CD4-positive, alpha-beta T cell treated with Interleukin-6 at 100 ng/mL for 8 hours (primary cell): ENCODE measurements around the gene OLA1.

Experiments
- DNase-seq: peaks from one replicate; pipeline ENCODE4 v3.0.0-alpha.2; 2020; ENCODE audit warnings: mixed read lengths, low spot score

The OLA1 gene

DNA sequence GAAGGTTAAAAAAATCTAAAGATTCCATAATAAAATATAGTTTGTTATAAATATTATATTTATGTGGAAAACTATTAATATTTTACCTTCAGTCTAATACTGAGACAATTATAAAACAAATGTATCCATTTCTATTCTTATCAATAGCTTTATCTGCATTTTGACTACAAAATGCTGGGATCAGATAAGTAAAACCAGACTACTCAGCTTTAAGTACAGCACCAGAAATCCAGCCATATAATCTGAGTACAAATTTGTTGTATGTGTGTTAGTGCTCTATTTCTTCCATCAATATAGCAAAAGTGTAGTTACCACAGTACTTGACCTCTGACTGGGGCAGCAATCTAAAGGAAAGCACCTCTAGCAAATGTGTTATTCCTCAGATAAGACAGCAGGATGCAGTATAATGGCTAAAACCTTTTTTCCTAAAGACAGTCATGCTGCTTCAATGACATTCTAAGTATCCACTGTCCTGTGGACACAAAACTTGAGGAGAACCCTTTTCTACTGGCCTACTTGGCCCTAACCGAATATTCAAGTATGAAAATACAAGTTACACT, 68.1 kb downstream of the OLA1 start:
- DNase-seq = no peak

DNA sequence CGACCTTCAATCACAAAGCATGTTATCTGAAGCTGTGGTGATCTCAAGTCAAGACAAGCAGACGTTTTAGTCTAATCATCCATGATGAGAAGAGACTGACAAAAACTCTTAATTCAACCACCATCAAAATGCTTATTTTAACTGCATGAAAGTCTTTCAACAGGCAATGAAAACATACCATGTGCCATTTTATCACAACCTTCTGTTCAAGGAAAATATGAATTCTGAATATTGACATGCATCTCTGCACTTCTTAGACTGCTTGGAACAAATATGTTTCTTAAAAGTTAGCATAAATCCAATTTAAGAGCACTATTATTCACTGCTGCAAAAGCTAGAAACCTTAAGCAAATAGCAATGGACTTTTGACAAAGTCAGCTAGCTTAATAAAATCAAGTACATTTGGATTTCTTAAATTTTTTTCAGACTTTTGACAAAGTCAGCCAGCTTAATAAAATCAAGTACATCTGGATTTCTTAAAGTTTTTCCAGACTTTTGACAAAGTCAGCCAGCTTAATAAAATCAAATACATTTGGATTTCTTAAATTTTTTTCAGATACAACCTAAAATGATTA, 70.9 kb downstream of the OLA1 start:
- DNase-seq = no peak

DNA sequence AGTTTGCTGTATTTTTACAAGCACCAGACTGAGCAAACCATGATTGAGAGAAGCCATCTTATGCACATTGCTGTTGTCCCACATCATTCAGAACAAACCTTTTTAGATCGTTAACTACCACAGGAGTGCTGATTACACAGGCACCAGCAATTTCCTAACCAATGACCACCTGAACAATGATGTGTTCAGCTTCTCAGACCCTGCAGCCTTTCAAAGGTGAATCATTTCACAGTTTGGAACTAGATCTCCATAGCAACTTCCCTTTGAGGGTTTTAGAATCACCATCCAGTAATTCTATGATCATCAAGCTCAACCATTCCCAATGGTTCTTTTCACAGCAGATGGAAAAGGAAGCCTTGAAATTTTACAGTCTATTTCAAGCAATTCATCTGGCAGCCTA, 71.4 kb downstream of the OLA1 start:
- no peak for DNase-seq

DNA sequence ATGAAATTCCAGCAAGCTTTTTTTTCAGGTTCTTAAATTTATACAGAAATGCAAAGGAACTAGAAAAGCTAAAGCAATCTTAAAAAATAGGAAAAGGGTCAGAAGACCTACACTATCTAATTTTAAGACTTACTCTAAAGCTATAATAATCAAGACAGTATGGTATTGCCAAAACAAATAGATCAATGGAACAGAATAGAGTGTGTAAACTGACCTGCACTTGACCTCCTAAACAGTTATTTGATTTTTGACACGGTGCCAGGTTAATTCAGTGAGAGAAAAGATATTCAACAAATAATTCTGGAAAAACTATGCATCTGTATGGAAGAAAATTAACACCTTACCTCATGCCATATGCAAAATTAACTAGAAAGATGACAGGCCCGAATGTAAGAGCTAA, 73.6 kb downstream of the OLA1 start:
- no peak for DNase-seq

DNA sequence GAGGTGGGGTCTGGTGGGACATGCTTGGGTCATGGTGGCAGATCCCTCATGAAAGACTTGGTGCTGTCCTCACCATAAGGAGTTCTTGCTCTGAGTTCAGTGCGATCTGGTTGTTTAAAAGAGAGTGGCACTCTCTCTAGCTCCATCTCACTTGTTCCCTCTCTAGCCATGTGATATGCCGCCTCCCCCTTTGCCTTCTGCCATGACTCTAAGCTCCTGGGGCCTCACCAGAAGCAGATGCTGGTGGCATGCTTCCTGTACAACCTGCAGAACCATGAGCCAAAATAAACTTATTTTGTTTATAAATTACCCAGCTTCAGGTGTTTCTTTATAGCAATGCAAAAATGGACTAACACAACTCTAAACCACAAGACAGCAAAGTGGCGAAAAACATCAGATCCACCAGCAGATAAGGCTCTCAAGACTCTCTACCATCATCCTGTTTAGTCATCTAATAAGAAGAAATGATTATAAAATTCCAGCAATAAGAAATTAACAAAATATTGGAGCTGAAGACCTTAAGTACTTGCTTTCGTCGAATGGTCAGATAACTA, 75.5 kb downstream of the OLA1 start:
- DNase-seq = no peak

DNA sequence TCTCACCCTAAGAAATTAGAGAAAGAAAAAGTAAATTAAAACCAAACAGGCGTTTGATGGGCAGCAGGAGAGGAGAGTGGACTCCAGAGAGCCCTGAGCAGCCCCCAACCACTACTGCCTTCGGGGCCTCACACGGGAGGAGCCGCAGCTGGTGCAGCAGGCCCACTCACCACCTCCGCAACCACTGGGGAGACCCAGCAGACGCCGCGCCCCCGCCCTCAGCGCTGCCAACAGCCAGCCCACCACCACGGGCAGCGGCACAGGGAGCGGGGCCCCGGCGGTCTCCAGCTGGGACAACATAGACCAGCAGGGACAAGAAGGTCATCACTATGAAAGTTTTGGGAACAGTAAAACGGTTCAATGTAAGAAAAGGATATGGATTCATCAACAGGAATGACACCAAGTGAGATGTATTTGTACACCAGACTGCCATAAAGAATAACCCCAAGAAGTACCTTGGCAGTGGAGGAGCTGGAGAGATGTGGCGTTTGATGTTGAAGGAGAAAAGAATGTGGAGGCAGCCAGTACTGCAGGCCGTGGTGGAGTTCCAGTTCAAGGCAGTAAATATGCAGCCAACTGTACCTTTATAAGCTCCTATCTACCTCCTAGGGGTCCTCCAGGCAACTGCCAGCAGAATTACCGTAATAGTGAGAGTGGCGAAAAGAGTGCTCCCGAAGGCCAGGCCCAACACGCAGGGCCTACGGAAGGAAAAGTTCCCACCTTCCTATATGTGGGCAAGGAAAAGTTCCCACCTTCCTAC, 76.5 kb downstream of the OLA1 start:
- no peak for DNase-seq

DNA sequence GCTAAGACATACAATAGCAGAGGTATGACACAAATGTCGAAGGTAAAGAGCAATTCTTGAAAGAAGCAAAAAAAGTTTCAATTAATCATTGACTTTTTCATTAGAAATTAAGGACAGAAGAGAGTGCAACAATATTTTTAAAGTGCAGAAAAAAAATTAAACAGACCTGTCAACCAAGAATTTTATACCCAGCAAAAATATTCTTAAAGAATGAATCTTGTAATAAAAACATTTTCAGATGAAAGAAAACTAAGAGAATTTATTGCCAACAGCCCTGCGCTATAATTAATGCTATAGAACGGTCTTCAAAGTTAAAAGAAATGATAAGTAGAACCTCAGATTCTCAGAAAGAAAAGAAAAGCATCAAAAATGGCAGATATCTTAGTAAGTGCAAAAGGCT, 79.0 kb downstream of the OLA1 start:
- DNase-seq = no peak

DNA sequence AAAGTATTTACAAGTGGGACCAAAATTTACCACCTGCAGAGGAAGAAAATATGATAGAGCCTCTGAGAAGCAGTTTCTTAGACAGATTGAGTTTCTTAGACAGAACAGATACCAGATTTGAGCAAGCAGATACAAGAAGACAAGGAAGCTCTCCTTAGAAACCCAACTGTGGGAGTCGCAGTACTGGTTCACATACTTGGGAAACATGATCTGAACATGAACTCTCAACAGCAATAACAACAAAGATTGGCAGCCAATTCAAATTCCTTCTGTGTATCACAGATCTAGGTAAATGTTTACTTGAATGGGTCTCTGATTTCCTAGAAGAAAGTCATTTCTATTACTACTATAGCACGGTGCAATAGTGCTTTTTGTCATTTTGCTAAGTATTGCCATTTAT, 82.1 kb downstream of the OLA1 start:
- no peak for DNase-seq

DNA sequence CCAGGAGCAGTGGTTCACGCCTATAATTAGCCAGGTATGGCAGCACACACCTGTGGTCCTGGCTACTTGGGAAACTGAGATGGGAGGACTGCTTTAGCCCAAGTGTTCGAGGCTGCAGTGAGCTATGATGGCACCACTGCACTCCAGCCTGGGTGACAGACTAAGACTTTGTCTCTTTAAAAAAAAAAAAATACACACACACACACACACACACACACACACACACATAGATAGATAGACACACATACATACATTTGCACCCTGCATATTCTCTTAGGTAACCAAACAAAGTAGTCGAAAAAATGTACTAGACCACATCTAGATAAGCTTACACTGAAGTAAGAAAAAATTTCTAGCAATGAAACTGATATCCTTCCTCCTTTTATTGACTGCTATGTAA, 86.8 kb downstream of the OLA1 start:
- no peak for DNase-seq

DNA sequence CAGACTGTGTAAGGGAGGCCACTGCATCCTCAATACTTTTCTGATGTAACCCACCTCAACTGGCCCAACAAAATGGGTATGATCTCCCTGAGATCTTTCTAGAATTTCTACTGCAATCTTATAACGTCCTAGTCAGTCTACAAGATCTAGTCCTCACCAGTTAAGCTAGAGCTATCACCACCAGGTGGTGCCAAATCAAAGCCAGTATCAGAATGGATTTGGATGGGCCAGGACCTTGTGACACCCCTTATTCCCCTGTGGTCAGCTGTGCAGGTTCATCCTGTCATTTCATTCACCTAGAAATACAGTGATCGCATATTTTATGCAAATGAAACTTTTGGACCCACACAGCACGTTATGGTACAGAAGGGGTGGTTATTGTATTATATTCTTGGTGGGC, 90.3 kb downstream of the OLA1 start:
- peak; percentile 2 for DNase-seq

DNA sequence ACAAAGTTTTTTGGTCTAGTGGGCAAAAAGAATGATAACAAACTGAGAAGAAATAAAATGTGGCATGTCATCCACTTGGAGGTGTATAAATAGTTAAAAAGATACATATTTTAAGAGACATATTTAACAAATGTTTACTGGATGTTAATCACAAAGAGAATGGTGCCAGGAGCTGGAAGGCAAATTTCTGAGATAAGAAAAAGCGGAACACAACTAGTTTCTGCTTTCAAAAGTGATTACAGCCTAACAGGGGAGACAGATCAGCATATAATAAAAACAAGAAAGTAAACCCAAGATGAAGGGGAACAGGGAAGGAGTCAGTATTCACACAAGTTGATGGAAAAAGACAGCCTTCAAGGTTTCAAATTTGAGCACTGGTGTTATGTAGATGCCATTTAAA, 91.3 kb downstream of the OLA1 start:
- no peak for DNase-seq

DNA sequence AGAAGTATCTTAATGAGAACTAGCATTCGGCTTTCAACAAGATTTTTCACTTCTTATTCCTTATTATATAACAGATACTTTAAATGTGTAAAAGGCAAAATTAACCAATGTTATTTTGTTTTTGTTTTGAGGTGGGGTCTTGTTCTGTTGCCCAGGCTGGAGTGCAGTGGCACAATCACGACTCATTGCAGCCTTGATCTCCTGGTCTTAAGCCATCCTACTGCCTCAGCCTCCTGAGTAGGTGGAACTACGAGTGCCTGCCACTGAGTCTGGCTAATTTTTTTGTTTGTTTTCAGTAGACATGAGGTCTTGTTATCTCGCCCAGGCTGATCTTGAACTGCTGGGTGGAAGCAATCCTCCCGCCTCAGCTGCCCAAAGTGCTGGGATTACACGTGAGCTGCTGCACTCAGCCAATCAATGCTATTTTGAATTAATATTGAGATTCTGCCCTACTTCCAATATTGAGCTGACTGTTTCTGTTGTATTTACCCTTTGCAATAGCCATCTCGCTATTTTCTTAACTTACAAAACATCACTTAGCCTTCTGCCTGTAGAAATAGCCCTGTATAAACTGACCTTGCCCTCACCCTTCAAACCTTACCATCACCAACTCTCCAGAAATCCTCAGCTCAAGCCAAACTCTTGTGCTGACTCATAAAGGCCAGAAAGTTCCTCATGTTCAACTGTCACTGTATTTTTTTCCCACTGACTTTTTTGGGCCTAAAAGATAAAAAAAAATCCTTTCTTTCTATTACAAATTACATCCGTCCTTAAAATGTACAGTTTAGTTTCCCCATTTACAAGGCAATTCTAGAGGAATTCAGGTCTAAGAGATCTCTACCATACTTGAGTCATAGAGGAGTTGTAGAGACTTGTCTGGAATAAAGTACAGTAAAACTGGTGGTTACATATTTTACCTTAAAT, 94.3 kb downstream of the OLA1 start:
- DNase-seq = no peak

DNA sequence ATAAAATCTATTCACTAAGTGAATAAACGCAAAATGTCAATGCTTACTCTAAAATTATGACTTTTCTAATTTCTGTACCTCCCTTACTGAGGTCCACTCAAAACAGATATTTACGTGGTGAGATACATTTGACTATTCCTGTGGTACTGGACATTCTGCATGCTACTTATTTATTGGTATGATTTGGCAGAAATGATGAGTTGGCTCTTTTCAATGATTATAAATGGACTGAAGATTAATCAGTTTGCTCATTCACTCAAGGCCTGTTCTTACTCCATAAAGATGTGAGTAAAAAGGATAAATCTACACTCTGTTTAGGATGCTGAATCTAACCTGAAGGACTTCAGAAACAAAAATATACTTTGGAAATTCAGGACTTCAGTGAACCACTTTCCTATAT, 98.8 kb downstream of the OLA1 start:
- no peak for DNase-seq

DNA sequence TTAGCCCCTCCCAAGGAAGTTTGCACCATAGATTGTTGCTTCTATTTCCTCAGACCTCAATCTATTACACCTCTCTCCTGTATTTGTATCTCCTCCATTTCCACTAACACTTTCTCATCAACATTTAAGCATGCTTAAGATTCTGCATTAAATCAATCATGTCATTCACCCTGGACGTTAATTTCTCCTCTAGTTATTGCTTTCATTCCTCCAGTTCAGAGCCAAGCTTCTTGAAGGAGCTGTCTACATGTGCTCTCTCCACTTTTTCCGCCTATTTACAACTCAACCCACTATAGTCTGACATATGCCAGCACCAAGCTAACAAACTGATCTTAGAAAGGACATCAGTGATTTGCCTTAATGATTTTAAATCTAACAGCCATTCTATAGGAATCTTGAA, 99.5 kb downstream of the OLA1 start:
- DNase-seq = no peak

DNA sequence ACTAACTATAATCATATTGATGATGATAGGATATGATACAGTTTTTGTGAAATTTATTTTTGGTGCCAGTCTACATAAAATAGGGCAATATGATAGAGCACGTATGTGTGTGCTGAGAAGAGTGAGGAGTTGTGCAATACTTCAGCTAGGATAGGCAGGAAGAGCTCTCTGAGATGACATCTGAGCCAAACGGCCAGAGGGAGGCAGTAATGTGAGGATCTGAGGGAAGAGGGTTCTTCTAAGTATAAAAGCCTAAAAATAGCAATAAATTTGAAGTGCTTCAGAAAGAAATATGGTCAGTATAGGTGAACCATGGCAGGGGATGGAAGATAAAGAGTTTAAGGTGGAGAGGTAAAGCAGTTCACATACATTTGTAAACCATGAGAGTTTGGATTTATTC, 102.5 kb downstream of the OLA1 start:
- no peak for DNase-seq

DNA sequence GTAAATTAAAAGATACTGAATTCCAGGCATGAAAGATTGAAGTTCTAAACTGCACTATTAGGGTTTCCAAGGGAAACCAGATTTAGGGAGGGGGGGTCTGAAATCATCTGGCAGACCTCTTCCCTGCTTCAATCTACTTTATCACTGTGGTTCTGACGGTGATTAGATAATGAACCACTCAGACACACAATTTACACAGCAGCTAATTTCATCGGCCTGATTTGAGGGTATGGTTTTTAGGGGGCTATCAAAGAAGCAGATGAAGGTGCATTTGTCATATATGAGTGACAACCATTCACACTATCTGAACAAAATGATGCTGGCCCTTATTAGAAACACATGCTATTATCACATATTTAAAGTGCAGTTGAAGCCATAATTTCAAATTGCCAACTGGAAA, 106.0 kb downstream of the OLA1 start:
- no peak for DNase-seq

DNA sequence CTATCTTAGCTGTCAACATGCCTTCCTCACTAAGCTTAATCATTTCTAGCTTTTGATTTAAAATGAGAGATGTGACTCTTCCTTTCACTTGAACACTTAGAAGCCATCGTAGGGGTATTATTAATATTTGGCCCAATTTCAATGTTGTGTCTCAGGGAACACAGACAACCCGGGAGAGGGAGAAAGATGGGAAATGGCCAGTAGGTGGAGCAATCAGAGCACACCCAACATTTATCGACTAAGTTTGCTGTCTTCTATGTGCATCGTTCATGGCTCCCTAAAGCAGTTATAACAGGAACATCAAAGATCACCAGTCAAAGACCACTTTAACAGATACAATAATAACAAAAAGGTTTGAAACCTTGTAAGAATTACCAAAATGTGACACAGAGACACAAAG, 110.2 kb downstream of the OLA1 start:
- no peak for DNase-seq

DNA sequence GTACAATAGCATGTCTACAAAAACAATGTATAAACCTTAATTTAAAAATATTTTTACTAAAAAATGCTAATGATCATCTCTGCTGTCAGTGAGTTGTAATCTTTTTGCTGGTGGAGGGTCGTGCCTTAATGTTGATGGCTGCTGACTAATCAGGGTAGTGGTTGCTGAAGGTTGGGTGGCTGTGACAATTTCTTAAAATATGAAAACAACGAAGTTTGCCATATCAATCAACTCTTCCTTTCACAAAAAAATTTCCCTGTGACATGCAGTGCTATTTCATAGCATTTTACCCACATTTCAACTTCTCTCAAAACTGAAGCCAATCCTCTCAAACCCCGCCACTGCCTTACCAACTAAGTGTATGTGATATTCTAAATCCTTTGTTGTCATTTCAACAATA, 112.4 kb downstream of the OLA1 start:
- no peak for DNase-seq

DNA sequence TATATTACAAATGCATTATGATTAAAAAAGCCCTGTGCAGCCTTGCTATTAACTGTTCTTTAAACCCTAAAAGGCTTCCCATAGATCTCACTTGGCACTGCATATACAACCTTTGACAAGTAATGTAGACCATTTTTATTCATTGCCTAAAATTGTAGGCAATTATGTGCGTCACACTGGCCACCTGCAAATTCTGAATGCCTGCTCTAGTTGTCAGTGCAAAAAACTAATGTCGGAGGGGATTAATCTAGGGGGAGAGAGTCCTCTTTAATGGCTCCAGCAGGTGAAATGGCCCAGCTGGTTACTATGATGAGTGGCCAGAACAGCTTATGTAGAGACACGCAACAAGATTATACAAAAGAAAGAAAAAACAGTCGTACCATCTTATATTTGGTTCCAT, 123.2 kb downstream of the OLA1 start:
- DNase-seq = no peak

DNA sequence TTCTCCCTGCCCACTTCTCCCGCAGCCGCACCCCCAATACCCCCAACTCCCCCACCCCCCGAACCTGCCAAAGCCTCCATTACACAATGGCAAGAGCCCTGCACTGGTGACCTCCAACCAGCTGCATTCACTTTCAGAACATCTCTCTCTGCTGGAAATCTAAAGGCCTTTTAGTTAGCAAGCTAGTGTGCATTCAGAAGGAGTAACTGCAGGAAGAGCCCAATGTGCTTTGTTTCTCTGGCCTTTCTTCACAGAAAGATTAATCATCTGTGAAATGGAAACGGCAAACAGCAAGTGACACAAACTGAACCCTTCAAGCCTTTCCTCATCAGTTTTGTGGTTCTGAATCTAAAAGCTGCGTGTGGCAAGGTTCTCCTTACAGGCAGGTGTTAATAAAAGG, 124.2 kb downstream of the OLA1 start:
- no peak for DNase-seq

DNA sequence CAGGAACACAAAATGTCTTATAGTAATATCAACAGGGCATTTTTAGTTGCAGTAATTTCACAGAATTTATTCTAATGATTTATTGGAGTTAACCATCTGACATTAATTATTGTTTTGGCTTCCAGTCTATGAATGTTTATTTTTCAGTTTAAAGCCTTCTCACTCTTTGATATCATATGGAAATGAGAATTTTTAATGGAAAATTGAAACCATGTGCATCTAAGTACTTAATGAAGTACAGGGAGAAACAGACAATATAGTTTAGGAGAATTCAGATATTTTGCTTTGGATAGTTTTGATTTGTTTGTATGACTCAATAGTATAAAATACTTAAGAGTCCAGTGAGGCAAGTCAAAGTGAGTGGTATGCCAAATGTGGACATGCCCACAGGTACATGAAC, 126.1 kb downstream of the OLA1 start:
- DNase-seq = no peak

DNA sequence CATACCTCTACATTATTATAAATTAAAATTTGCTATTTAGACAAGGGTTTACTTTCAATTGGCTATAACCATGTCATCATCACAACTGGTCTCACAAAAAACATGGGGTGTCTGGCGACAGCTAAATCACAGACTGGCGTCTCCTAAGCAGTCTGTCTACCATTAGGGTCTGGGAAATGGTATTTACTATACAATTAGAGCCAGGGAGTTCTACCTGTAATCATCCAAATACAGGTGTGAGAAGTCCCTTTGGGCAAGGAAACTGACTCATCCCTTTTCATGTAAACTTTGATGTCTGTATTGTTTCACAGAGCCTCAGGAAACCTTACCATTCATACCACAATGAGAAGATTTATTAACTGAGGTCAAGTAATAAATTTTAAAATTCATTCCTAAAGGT, 126.7 kb downstream of the OLA1 start:
- DNase-seq = no peak

DNA sequence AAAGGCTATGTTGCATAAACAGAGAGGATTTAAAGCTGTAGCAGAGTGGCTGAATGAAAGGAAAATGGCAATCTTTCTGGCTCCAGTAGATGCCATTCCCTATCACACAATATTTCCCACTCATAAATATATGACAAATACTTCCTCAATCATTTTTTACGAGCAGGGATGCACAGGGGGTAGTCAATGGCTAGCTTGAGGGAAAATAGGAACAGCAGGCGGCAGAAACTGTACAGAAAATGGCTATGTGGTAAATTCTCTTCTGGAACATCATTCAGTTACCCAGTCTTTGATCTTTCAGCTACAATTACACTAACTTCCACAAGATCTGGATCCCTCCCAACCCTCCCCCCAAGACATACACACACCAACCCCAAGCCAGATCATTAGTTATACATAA, 127.2 kb downstream of the OLA1 start:
- DNase-seq = no peak
